Activated naive CD4-positive, alpha-beta T cell treated with anti-CD3 and anti-CD28 coated beads for 36 hours (primary cell): Measurements from ENCODE around the gene COL4A6. TPM values are rescaled to one million over a fixed set of nuclear protein-coding genes. Genes with fewer than 3 reads are reported as not detected.

Source experiments
- CTCF ChIA-PET: fragments of 350-600 bp; sonication (Branson Sonifier 250); formaldehyde crosslinking; loops from one replicate; lab custom pipeline; 2021; ENCODE audit warnings: antibody characterized with exemption; lab: Charles Lee
- DNase-seq: peaks from one replicate; pipeline ENCODE4 v3.0.0-alpha.2; 2020
- H3K27ac Mint-ChIP-seq: one replicate; pipeline ENCODE4 v1.8.0; 2021; ENCODE audit warnings: mild to moderate bottlenecking, mixed read lengths
- H3K27me3 Mint-ChIP-seq: one replicate; pipeline ENCODE4 v1.8.0; 2021; ENCODE audit warnings: low read depth, mixed read lengths
- H3K36me3 Mint-ChIP-seq: one replicate; pipeline ENCODE4 v1.8.0; 2021; ENCODE audit warnings: low read depth, mixed read lengths
- H3K4me1 Mint-ChIP-seq: one replicate; pipeline ENCODE4 v1.8.0; 2021; ENCODE audit warnings: low read depth, mixed read lengths
- H3K4me3 Mint-ChIP-seq: one replicate; pipeline ENCODE4 v1.8.0; 2021; ENCODE audit warnings: mild to moderate bottlenecking, moderate library complexity, mixed read lengths
- H3K9me3 Mint-ChIP-seq: one replicate; pipeline ENCODE4 v1.8.0; 2021; ENCODE audit warnings: mixed read lengths
- intact Hi-C: fragments of 100-400 bp; cut with micrococcal nuclease; formaldehyde crosslinking; loops from one replicate; pipeline ENCODE4 v1.15.1; 2023
- total RNA-seq, 2 experiments: library from RNA; stranded (reverse); gene quantifications; one replicate each; pipeline ENCODE4 v1.2.3, GENCODE V29; 2021

Gene COL4A6
- total RNA-seq, 2 experiments from 2014 or later = not detected

- CTCF ChIA-PET = no interaction called here
- no peak for DNase-seq
- no peak overlapping the region for H3K27ac Mint-ChIP-seq
- H3K4me1 Mint-ChIP-seq = no peaks in the 10 kb centered on the region
- no peak overlapping the region for H3K4me3 Mint-ChIP-seq
- no peaks in the 10 kb centered on the region for H3K36me3 Mint-ChIP-seq
- intact Hi-C loops = no loop called here
- H3K9me3 Mint-ChIP-seq = no peaks in the 10 kb centered on the region
- no peaks in the 10 kb centered on the region for H3K27me3 Mint-ChIP-seq
Observed at GRCh38 chrX:108168961-108169740, 269.1 kb downstream of the COL4A6 start.

GRCh38 chrX:108167211-108167872 is 270.9 kb downstream of the COL4A6 start:
- no peaks in the 10 kb centered on the region for H3K36me3 Mint-ChIP-seq
- H3K27me3 Mint-ChIP-seq = no peaks in the 10 kb centered on the region
- CTCF ChIA-PET = no interaction called here
- no peaks in the 10 kb centered on the region for H3K4me1 Mint-ChIP-seq
- no peak for DNase-seq
- no peak overlapping the region for H3K27ac Mint-ChIP-seq
- no peaks in the 10 kb centered on the region for H3K9me3 Mint-ChIP-seq
- intact Hi-C loops = no loop called here
- no peak overlapping the region for H3K4me3 Mint-ChIP-seq

- Mint-ChIP-seq H3K4me3 (no peak overlapping the region), H3K27ac (no peak overlapping the region), H3K36me3 (no peaks in the 10 kb centered on the region), H3K27me3 (no peaks in the 10 kb centered on the region), H3K9me3 (no peaks in the 10 kb centered on the region), H3K4me1 (no peaks in the 10 kb centered on the region)
- DNase-seq = no peak
- intact Hi-C loops = no loop called here
- CTCF ChIA-PET = no interaction called here
Observed at GRCh38 chrX:108165383-108166111, 272.7 kb downstream of the COL4A6 start.

GRCh38 chrX:108163333-108164082 is 274.7 kb downstream of the COL4A6 start:
- Mint-ChIP-seq H3K9me3 (no peaks in the 10 kb centered on the region), H3K27me3 (no peaks in the 10 kb centered on the region), H3K4me3 (no peak overlapping the region), H3K36me3 (no peaks in the 10 kb centered on the region), H3K27ac (no peak overlapping the region), H3K4me1 (no peaks in the 10 kb centered on the region)
- DNase-seq = no peak
- intact Hi-C loops = no loop called here
- CTCF ChIA-PET = no interaction called here

GRCh38 chrX:108162265-108162664 is 276.0 kb downstream of the COL4A6 start:
- Mint-ChIP-seq H3K9me3 (no peaks in the 10 kb centered on the region), H3K4me3 (no peak overlapping the region), H3K27ac (no peak overlapping the region), H3K27me3 (no peaks in the 10 kb centered on the region), H3K36me3 (no peaks in the 10 kb centered on the region), H3K4me1 (no peaks in the 10 kb centered on the region)
- intact Hi-C loops = no loop called here
- no peak for DNase-seq
- CTCF ChIA-PET = no interaction called here

- CTCF ChIA-PET = no interaction called here
- H3K4me3 Mint-ChIP-seq = no peak overlapping the region
- no peaks in the 10 kb centered on the region for H3K36me3 Mint-ChIP-seq
- intact Hi-C loops = no loop called here
- H3K4me1 Mint-ChIP-seq = no peaks in the 10 kb centered on the region
- DNase-seq = no peak
- H3K9me3 Mint-ChIP-seq = no peaks in the 10 kb centered on the region
- no peaks in the 10 kb centered on the region for H3K27me3 Mint-ChIP-seq
- H3K27ac Mint-ChIP-seq = no peak overlapping the region
Observed at GRCh38 chrX:108160309-108160708, 277.9 kb downstream of the COL4A6 start.

- H3K27me3 Mint-ChIP-seq = no peaks in the 10 kb centered on the region
- H3K36me3 Mint-ChIP-seq = no peaks in the 10 kb centered on the region
- H3K27ac Mint-ChIP-seq = no peak overlapping the region
- CTCF ChIA-PET = no interaction called here
- no peaks in the 10 kb centered on the region for H3K9me3 Mint-ChIP-seq
- no peak overlapping the region for H3K4me3 Mint-ChIP-seq
- intact Hi-C loops = no loop called here
- H3K4me1 Mint-ChIP-seq = no peaks in the 10 kb centered on the region
- no peak for DNase-seq
Observed at GRCh38 chrX:108159028-108159670, 279.1 kb downstream of the COL4A6 start.

GRCh38 chrX:108157628-108158027 is 280.6 kb downstream of the COL4A6 start:
- Mint-ChIP-seq H3K27me3 (no peaks in the 10 kb centered on the region), H3K4me1 (no peaks in the 10 kb centered on the region), H3K4me3 (no peak overlapping the region), H3K36me3 (peaks cover 4% of the 10 kb centered on the region), H3K27ac (no peak overlapping the region), H3K9me3 (no peaks in the 10 kb centered on the region)
- no peak for DNase-seq
- intact Hi-C loops = no loop called here
- CTCF ChIA-PET = no interaction called here

GRCh38 chrX:108156934-108157466 is 281.2 kb downstream of the COL4A6 start:
- intact Hi-C loops = no loop called here
- H3K9me3 Mint-ChIP-seq = no peaks in the 10 kb centered on the region
- H3K4me1 Mint-ChIP-seq = no peaks in the 10 kb centered on the region
- H3K27me3 Mint-ChIP-seq = no peaks in the 10 kb centered on the region
- H3K27ac Mint-ChIP-seq = no peak overlapping the region
- no peak overlapping the region for H3K4me3 Mint-ChIP-seq
- CTCF ChIA-PET = no interaction called here
- no peak for DNase-seq
- peaks cover 4% of the 10 kb centered on the region for H3K36me3 Mint-ChIP-seq

GRCh38 chrX:108156082-108156481 is 282.1 kb downstream of the COL4A6 start:
- DNase-seq = no peak
- H3K4me1 Mint-ChIP-seq = no peaks in the 10 kb centered on the region
- no peak overlapping the region for H3K27ac Mint-ChIP-seq
- peaks cover 7% of the 10 kb centered on the region for H3K36me3 Mint-ChIP-seq
- no peaks in the 10 kb centered on the region for H3K27me3 Mint-ChIP-seq
- CTCF ChIA-PET = no interaction called here
- no peaks in the 10 kb centered on the region for H3K9me3 Mint-ChIP-seq
- intact Hi-C loops = no loop called here
- no peak overlapping the region for H3K4me3 Mint-ChIP-seq

GRCh38 chrX:108148524-108148923 is 289.7 kb downstream of the COL4A6 start:
- Mint-ChIP-seq H3K27me3 (no peaks in the 10 kb centered on the region), H3K27ac (no peak overlapping the region), H3K4me1 (peaks cover 10% of the 10 kb centered on the region), H3K36me3 (peaks cover 15% of the 10 kb centered on the region), H3K9me3 (no peaks in the 10 kb centered on the region), H3K4me3 (no peak overlapping the region)
- intact Hi-C loops = no loop called here
- CTCF ChIA-PET = no interaction called here
- peak; percentile 5 for DNase-seq
